SJCRH30 (cell line): ENCODE measurements around the gene DCAF5. TPM values are rescaled to one million over a fixed set of nuclear protein-coding genes. Genes with fewer than 3 reads are reported as not detected.
"Not testable (repeated sequence)": the region's sequence is repeated elsewhere in the genome, so short reads cannot be mapped to it uniquely, and the experiment has no call there.

ENCODE experiments used
- DNase-seq, 2 experiments: peaks; one replicate each; pipeline ENCODE4 v3.0.0-alpha.2; 2015 to 2020
- H3K27ac ChIP-seq: fragments of 250-450 bp; sonication (Bioruptor Pico); 2 replicates; pipeline ENCODE4 v1.5.1; 2020; ENCODE audit warnings: mild to moderate bottlenecking, moderate library complexity
- H3K27me3 ChIP-seq: fragments of 250-450 bp; sonication (Bioruptor Pico); 2 replicates; pipeline ENCODE4 v1.5.1; 2020; ENCODE audit warnings: mild to moderate bottlenecking, moderate library complexity
- H3K36me3 ChIP-seq: fragments of 250-450 bp; sonication (Bioruptor Pico); 2 replicates; pipeline ENCODE4 v1.5.1; 2020; ENCODE audit warnings: mild to moderate bottlenecking, moderate library complexity
- H3K4me1 ChIP-seq: fragments of 250-450 bp; sonication (Bioruptor Pico); 2 replicates; pipeline ENCODE4 v1.5.1; 2020; ENCODE audit warnings: mild to moderate bottlenecking, moderate library complexity
- H3K4me3 ChIP-seq: fragments of 250-450 bp; sonication (Bioruptor Pico); 2 replicates; pipeline ENCODE4 v1.5.1; 2020; ENCODE audit warnings: mild to moderate bottlenecking, moderate library complexity
- H3K9me3 ChIP-seq: fragments of 250-450 bp; sonication (Bioruptor Pico); replicated peaks from 2 replicates; pipeline ENCODE4 v1.5.1; 2020; ENCODE audit warnings: mild to moderate bottlenecking, moderate library complexity
- total RNA-seq: library from RNA; depleted of rRNA; stranded (reverse); fragments of >200 nt; shearing (Covaris generic); gene quantifications from 2 replicates; pipeline ENCODE4 v1.2.3, GENCODE V29; 2014

The DCAF5 gene
- total RNA-seq, 1 experiment from 2014 or later, result 29.0 TPM

GRCh38 chr14:69077841-69078240 lies 75.1 kb downstream of the DCAF5 start:
- 0 out of 2 replicates have a peak, but pooled peaks cover 3% of the 10 kb centered on the region for H3K9me3 ChIP-seq
- H3K27me3 ChIP-seq, result no peaks in the 10 kb centered on the region
- H3K4me3 ChIP-seq, result no peak overlapping the region
- H3K4me1 ChIP-seq, result peaks cover 38% of the 10 kb centered on the region
- peaks cover 13% of the 10 kb centered on the region for H3K36me3 ChIP-seq
- peak overlapping the region; percentile 86 for H3K27ac ChIP-seq
- DNase-seq, result no peak

GRCh38 chr14:69077185-69077584 lies 75.7 kb downstream of the DCAF5 start:
- H3K4me1 ChIP-seq, result peaks cover 38% of the 10 kb centered on the region
- not testable (repeated sequence) for H3K27me3 ChIP-seq, H3K9me3 ChIP-seq, H3K4me3 ChIP-seq, H3K27ac ChIP-seq, DNase-seq
- H3K36me3 ChIP-seq, result peaks cover 13% of the 10 kb centered on the region

GRCh38 chr14:69076341-69076740 lies 76.6 kb downstream of the DCAF5 start:
- no peak overlapping the region for H3K27ac ChIP-seq
- H3K36me3 ChIP-seq, result peaks cover 15% of the 10 kb centered on the region
- H3K4me1 ChIP-seq, result peaks cover 38% of the 10 kb centered on the region
- no peak overlapping the region for H3K4me3 ChIP-seq
- DNase-seq, result no peak
- H3K27me3 ChIP-seq, result no peaks in the 10 kb centered on the region
- 0 out of 2 replicates have a peak, but pooled peaks cover 3% of the 10 kb centered on the region for H3K9me3 ChIP-seq

GRCh38 chr14:69073915-69074314 lies 79.0 kb downstream of the DCAF5 start:
- H3K27me3 ChIP-seq, result no peaks in the 10 kb centered on the region
- no peak for DNase-seq
- H3K27ac ChIP-seq, result no peak overlapping the region
- H3K4me1 ChIP-seq, result peaks cover 14% of the 10 kb centered on the region
- H3K4me3 ChIP-seq, result no peak overlapping the region
- 0 out of 2 replicates have a peak, but pooled peaks cover 3% of the 10 kb centered on the region for H3K9me3 ChIP-seq
- H3K36me3 ChIP-seq, result peaks cover 12% of the 10 kb centered on the region; the same call in 1 of the 2 replicates

- H3K4me1 ChIP-seq, result peaks cover 9% of the 10 kb centered on the region
- H3K4me3 ChIP-seq, result no peak overlapping the region
- DNase-seq, result no peak
- peaks cover 12% of the 10 kb centered on the region; the same call in 1 of the 2 replicates for H3K36me3 ChIP-seq
- no peaks in the 10 kb centered on the region for H3K27me3 ChIP-seq
- H3K27ac ChIP-seq, result no peak overlapping the region
- 0 out of 2 replicates have a peak, but pooled peaks cover 3% of the 10 kb centered on the region for H3K9me3 ChIP-seq
Observed at GRCh38 chr14:69073429-69073828, 79.5 kb downstream of the DCAF5 start.

GRCh38 chr14:69072584-69072983 lies 80.3 kb downstream of the DCAF5 start:
- no peak overlapping the region for H3K4me3 ChIP-seq
- H3K27ac ChIP-seq, result no peak overlapping the region
- DNase-seq, result no peak
- H3K4me1 ChIP-seq, result peaks cover under 1% of the 10 kb centered on the region; the same call in 1 of the 2 replicates
- peaks cover 10% of the 10 kb centered on the region; the same call in 1 of the 2 replicates for H3K36me3 ChIP-seq
- H3K9me3 ChIP-seq, result no peaks in the 10 kb centered on the region
- no peaks in the 10 kb centered on the region for H3K27me3 ChIP-seq

GRCh38 chr14:69068744-69069421 lies 84.0 kb downstream of the DCAF5 start:
- Histone ChIP-seq H3K9me3 (no peaks in the 10 kb centered on the region), H3K4me1 (no peaks in the 10 kb centered on the region), H3K36me3 (peaks cover 13% of the 10 kb centered on the region), H3K4me3 (no peak overlapping the region), H3K27me3 (no peaks in the 10 kb centered on the region), H3K27ac (no peak overlapping the region)
- no peak for DNase-seq

- Histone ChIP-seq H3K9me3 (no peaks in the 10 kb centered on the region), H3K4me3 (no peak overlapping the region), H3K27me3 (no peaks in the 10 kb centered on the region), H3K4me1 (no peaks in the 10 kb centered on the region), H3K27ac (no peak overlapping the region), H3K36me3 (peaks cover 22% of the 10 kb centered on the region)
- no peak for DNase-seq
Observed at GRCh38 chr14:69066396-69067171, 86.3 kb downstream of the DCAF5 start.

GRCh38 chr14:69065934-69066333 lies 87.0 kb downstream of the DCAF5 start:
- not testable (repeated sequence) for H3K27me3 ChIP-seq, H3K9me3 ChIP-seq, DNase-seq, H3K27ac ChIP-seq, H3K4me3 ChIP-seq, H3K4me1 ChIP-seq
- peaks cover 22% of the 10 kb centered on the region for H3K36me3 ChIP-seq

GRCh38 chr14:69064596-69064995 lies 88.3 kb downstream of the DCAF5 start:
- DNase-seq, result no peak
- H3K4me1 ChIP-seq, result no peaks in the 10 kb centered on the region
- H3K27ac ChIP-seq, result no peak overlapping the region
- no peaks in the 10 kb centered on the region for H3K9me3 ChIP-seq
- no peaks in the 10 kb centered on the region for H3K27me3 ChIP-seq
- H3K36me3 ChIP-seq, result peaks cover 22% of the 10 kb centered on the region
- H3K4me3 ChIP-seq, result no peak overlapping the region

GRCh38 chr14:69059658-69060623 lies 93.0 kb downstream of the DCAF5 start:
- no peak overlapping the region for H3K27ac ChIP-seq
- peaks cover 36% of the 10 kb centered on the region for H3K36me3 ChIP-seq
- no peak for DNase-seq
- H3K4me1 ChIP-seq, result no peaks in the 10 kb centered on the region
- no peak overlapping the region for H3K4me3 ChIP-seq
- H3K27me3 ChIP-seq, result no peaks in the 10 kb centered on the region
- H3K9me3 ChIP-seq, result no peaks in the 10 kb centered on the region

- Histone ChIP-seq H3K27ac (no peak overlapping the region), H3K4me3 (no peak overlapping the region), H3K36me3 (peaks cover 37% of the 10 kb centered on the region), H3K9me3 (no peaks in the 10 kb centered on the region), H3K27me3 (no peaks in the 10 kb centered on the region), H3K4me1 (no peaks in the 10 kb centered on the region)
- DNase-seq, result no peak
Observed at GRCh38 chr14:69055999-69056788, 96.7 kb downstream of the DCAF5 start.

- no peaks in the 10 kb centered on the region for H3K9me3 ChIP-seq
- no peak for DNase-seq
- no peak overlapping the region for H3K27ac ChIP-seq
- H3K36me3 ChIP-seq, result peaks cover 37% of the 10 kb centered on the region
- no peak overlapping the region for H3K4me3 ChIP-seq
- no peaks in the 10 kb centered on the region for H3K27me3 ChIP-seq
- no peaks in the 10 kb centered on the region for H3K4me1 ChIP-seq
Observed at GRCh38 chr14:69055125-69055524, 97.8 kb downstream of the DCAF5 start.

- H3K4me3 ChIP-seq, result no peak overlapping the region
- no peaks in the 10 kb centered on the region for H3K4me1 ChIP-seq
- no peaks in the 10 kb centered on the region for H3K9me3 ChIP-seq
- H3K27me3 ChIP-seq, result no peaks in the 10 kb centered on the region
- no peak overlapping the region for H3K27ac ChIP-seq
- DNase-seq, result no peak
- peaks cover 37% of the 10 kb centered on the region for H3K36me3 ChIP-seq
Observed at GRCh38 chr14:69054030-69054429, 98.9 kb downstream of the DCAF5 start.
